ENCODE measurements around the gene CLCNKA. TPM values are rescaled to one million over a fixed set of nuclear protein-coding genes. Genes with fewer than 3 reads are reported as not detected.

CLCNKA gene
- total RNA-seq, 1 experiment from 2014 or later: 0.10 TPM

DNA sequence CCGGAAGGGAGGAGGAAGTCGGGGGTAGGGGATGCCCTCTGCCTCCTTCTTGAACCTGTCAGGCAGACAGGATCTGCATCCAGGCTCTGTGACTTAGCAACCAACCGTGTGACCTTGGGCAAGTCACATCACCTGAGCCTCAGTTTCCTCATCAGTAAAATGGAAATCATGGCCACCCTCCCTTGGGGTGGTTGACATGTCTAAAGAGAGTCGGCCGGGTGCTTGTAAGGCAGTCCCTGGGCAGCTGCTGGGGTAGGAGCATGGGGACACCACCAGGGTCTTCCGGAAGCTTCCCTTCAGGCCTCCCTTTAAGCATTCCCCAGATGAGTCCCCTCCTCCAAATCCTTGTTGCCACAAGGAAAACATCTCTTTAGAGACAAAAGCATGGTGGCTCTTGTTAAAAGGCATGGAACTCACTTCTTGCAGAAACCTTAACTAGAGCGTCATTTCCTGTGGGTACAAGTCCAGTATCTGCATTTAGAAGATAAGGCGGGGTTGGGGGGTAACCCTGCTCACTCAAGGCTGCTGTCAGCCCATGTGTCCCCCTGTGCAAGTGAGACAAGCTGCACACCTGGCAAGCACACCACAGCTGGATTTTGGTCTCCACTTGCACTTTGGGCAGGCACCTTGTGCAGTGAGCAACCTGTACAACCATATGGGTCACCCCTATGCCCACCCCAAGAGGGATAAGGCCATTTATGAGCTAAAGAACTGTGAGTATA lies 32.1 kb downstream of the CLCNKA start:
- RAD21 ChIA-PET (ENCODE audit: low non-redundant PET in 1 of 2, low total read pairs in 2 of 2, uncharacterized antibody in 2 of 2, unreplicated experiment in 2 of 2): no interaction called here
- Histone ChIP-seq H3K36me3 (ENCODE audit: control insufficient read depth in 1 of 2, insufficient read depth in 2 of 2, low read length in 2 of 2) (no peaks in the 10 kb centered on the region), H3K27me3 (ENCODE audit: insufficient read depth, low read length) (no peaks in the 10 kb centered on the region), H3K9ac (ENCODE audit: low read length) (no peak overlapping the region), H3K4me2 (ENCODE audit: low read length) (no peak overlapping the region), H3K9me3 (ENCODE audit: control insufficient read depth in 1 of 2, insufficient read depth in 1 of 2, low read depth in 1 of 2, low read length in 2 of 2) (no peaks in the 10 kb centered on the region), H3K27ac (ENCODE audit: low read depth, low read length) (no peak overlapping the region), H3K79me2 (ENCODE audit: insufficient read depth, low read length) (no peaks in the 10 kb centered on the region), H2AFZ (ENCODE audit: low read depth, low read length, poor library complexity, severe bottlenecking) (no peak overlapping the region), H3K4me3 (replicated peaks in 1 of 2; ENCODE audit: low read depth in 1 of 2, low read length in 2 of 2) (no peak overlapping the region), H4K20me1 (ENCODE audit: insufficient read depth) (no peaks in the 10 kb centered on the region), H3K9me2 (ENCODE audit: insufficient read depth) (no peaks in the 10 kb centered on the region), H3K4me1 (ENCODE audit: control insufficient read depth in 1 of 2, insufficient read depth in 2 of 2, low read length in 2 of 2) (peaks cover 6 to 12% of the 10 kb centered on the region in 2 experiments; a peak in 3 of 4 replicates)
- TF ChIP-seq EGR1 (IDR thresholded peaks at IDR 0.05; ENCODE audit: low read depth): no peak
- no peak for TF ChIP-seq CEBPB (IDR thresholded peaks at IDR 0.05; ENCODE audit: low read depth)
- TF ChIP-seq EZH2phosphoT487 (IDR thresholded peaks at IDR 0.05; ENCODE audit: borderline replicate concordance): no peak
- TF ChIP-seq, protein P1, sequence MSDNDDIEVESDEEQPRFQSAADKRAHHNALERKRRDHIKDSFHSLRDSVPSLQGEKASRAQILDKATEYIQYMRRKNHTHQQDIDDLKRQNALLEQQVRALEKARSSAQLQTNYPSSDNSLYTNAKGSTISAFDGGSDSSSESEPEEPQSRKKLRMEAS (IDR thresholded peaks at IDR 0.05): no peak
- TF ChIP-seq, protein P2, sequence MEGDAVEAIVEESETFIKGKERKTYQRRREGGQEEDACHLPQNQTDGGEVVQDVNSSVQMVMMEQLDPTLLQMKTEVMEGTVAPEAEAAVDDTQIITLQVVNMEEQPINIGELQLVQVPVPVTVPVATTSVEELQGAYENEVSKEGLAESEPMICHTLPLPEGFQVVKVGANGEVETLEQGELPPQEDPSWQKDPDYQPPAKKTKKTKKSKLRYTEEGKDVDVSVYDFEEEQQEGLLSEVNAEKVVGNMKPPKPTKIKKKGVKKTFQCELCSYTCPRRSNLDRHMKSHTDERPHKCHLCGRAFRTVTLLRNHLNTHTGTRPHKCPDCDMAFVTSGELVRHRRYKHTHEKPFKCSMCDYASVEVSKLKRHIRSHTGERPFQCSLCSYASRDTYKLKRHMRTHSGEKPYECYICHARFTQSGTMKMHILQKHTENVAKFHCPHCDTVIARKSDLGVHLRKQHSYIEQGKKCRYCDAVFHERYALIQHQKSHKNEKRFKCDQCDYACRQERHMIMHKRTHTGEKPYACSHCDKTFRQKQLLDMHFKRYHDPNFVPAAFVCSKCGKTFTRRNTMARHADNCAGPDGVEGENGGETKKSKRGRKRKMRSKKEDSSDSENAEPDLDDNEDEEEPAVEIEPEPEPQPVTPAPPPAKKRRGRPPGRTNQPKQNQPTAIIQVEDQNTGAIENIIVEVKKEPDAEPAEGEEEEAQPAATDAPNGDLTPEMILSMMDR (IDR thresholded peaks at IDR 0.05 in 2 of 3, conservative IDR thresholded peaks at IDR 0.05 in 1 of 3; ENCODE audit: borderline replicate concordance in 1 of 3, insufficient read depth in 1 of 3, low read depth in 2 of 3, low read length in 2 of 3): no peak
- no peak for TF ChIP-seq SIN3A (IDR thresholded peaks at IDR 0.05; ENCODE audit: low read depth)
- TF ChIP-seq, protein P3, sequence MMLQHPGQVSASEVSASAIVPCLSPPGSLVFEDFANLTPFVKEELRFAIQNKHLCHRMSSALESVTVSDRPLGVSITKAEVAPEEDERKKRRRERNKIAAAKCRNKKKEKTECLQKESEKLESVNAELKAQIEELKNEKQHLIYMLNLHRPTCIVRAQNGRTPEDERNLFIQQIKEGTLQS (IDR thresholded peaks at IDR 0.05): no peak
- TF ChIP-seq CBX3 (IDR thresholded peaks at IDR 0.05; ENCODE audit: low read depth): no peak
- TF ChIP-seq EZH2 (IDR thresholded peaks at IDR 0.05): no peak
- no peak for TF ChIP-seq ZNF274 (IDR thresholded peaks at IDR 0.05; ENCODE audit: low read depth, low read length)
- TF ChIP-seq POLR2AphosphoS5 (IDR thresholded peaks at IDR 0.05; ENCODE audit: low read depth, low read length): no peak
- no peak for TF ChIP-seq TCF7L2 (IDR thresholded peaks at IDR 0.05; ENCODE audit: borderline replicate concordance, extremely low read depth, insufficient read depth, insufficient read length)
- no peak for TF ChIP-seq SRF (IDR thresholded peaks at IDR 0.05; ENCODE audit: low read depth)
- TF ChIP-seq, protein P4, sequence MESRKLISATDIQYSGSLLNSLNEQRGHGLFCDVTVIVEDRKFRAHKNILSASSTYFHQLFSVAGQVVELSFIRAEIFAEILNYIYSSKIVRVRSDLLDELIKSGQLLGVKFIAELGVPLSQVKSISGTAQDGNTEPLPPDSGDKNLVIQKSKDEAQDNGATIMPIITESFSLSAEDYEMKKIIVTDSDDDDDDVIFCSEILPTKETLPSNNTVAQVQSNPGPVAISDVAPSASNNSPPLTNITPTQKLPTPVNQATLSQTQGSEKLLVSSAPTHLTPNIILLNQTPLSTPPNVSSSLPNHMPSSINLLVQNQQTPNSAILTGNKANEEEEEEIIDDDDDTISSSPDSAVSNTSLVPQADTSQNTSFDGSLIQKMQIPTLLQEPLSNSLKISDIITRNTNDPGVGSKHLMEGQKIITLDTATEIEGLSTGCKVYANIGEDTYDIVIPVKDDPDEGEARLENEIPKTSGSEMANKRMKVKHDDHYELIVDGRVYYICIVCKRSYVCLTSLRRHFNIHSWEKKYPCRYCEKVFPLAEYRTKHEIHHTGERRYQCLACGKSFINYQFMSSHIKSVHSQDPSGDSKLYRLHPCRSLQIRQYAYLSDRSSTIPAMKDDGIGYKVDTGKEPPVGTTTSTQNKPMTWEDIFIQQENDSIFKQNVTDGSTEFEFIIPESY (IDR thresholded peaks at IDR 0.05; ENCODE audit: extremely low read depth, insufficient replicate concordance, low read length): no peak
- TF ChIP-seq FOSL1 (IDR thresholded peaks at IDR 0.05; ENCODE audit: low read depth): no peak
- no peak for TF ChIP-seq RAD21 (IDR thresholded peaks at IDR 0.05; ENCODE audit: low read depth)
- no peak for TF ChIP-seq ZFX (IDR thresholded peaks at IDR 0.05)
- TF ChIP-seq JUND (IDR thresholded peaks at IDR 0.05): no peak
- TF ChIP-seq, protein P5, sequence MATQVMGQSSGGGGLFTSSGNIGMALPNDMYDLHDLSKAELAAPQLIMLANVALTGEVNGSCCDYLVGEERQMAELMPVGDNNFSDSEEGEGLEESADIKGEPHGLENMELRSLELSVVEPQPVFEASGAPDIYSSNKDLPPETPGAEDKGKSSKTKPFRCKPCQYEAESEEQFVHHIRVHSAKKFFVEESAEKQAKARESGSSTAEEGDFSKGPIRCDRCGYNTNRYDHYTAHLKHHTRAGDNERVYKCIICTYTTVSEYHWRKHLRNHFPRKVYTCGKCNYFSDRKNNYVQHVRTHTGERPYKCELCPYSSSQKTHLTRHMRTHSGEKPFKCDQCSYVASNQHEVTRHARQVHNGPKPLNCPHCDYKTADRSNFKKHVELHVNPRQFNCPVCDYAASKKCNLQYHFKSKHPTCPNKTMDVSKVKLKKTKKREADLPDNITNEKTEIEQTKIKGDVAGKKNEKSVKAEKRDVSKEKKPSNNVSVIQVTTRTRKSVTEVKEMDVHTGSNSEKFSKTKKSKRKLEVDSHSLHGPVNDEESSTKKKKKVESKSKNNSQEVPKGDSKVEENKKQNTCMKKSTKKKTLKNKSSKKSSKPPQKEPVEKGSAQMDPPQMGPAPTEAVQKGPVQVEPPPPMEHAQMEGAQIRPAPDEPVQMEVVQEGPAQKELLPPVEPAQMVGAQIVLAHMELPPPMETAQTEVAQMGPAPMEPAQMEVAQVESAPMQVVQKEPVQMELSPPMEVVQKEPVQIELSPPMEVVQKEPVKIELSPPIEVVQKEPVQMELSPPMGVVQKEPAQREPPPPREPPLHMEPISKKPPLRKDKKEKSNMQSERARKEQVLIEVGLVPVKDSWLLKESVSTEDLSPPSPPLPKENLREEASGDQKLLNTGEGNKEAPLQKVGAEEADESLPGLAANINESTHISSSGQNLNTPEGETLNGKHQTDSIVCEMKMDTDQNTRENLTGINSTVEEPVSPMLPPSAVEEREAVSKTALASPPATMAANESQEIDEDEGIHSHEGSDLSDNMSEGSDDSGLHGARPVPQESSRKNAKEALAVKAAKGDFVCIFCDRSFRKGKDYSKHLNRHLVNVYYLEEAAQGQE (IDR thresholded peaks at IDR 0.05; ENCODE audit: low read depth): no peak
- POLR2A ChIA-PET: no interaction called here
- DNase-seq (ENCODE audit: low read depth, low spot score) (no peak), ATAC-seq (no peak)
- intact Hi-C loops (cut with micrococcal nuclease): no loop called here
- CTCF ChIA-PET: no interaction called here
- no TSS peak for BruUV-seq (replicated peaks)
